Measurements from ENCODE around the gene FSTL5. TPM values are rescaled to one million over a fixed set of nuclear protein-coding genes. Genes with fewer than 3 reads are reported as not detected.

Gene FSTL5
- total RNA-seq, 1 experiment from 2014 or later, result 1.9 TPM

DNA sequence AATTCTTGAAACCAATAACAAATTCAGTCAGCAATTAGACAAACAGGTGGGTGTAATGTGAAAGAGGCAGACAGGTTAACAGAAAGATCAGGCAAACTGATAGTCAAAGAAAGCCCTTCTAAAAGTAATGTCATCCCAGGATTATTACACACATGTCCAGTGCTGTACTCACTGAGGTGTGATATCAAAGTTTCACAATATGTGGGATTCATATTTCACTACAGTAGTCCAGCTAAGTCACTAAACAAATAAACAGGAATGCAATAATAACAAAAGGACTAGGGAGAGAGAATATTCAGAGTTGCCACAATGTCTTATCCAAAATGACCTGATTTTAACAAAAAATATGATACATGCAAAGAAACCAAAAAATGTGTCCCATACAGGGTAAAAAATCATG, 787.5 kb downstream of the FSTL5 start:
- DNase-seq, result no peak
- Histone ChIP-seq H3K27me3 (replicated peaks; ENCODE audit: control insufficient read depth, insufficient read depth, low read length) (no peaks in the 10 kb centered on the region), H3K4me1 (no peaks in the 10 kb centered on the region), H3K4me3 (ENCODE audit: low read depth, low read length) (no peak overlapping the region), H3K9me3 (no peaks in the 10 kb centered on the region), H3K36me3 (ENCODE audit: control insufficient read depth, insufficient read depth, low read length) (no peaks in the 10 kb centered on the region)
- CTCF ChIA-PET, result no interaction called here
- Mint-ChIP-seq H3K27me3 (ENCODE audit: insufficient read depth, unreplicated experiment) (no peaks in the 10 kb centered on the region), H3K27ac (ENCODE audit: unreplicated experiment) (no peak overlapping the region), H3K36me3 (ENCODE audit: insufficient read depth, unreplicated experiment) (no peaks in the 10 kb centered on the region), H3K9me3 (ENCODE audit: unreplicated experiment) (peaks cover 12% of the 10 kb centered on the region), H3K4me3 (ENCODE audit: unreplicated experiment) (no peak overlapping the region), H3K4me1 (ENCODE audit: low read depth, unreplicated experiment) (no peaks in the 10 kb centered on the region)
- TF ChIP-seq, protein P1, sequence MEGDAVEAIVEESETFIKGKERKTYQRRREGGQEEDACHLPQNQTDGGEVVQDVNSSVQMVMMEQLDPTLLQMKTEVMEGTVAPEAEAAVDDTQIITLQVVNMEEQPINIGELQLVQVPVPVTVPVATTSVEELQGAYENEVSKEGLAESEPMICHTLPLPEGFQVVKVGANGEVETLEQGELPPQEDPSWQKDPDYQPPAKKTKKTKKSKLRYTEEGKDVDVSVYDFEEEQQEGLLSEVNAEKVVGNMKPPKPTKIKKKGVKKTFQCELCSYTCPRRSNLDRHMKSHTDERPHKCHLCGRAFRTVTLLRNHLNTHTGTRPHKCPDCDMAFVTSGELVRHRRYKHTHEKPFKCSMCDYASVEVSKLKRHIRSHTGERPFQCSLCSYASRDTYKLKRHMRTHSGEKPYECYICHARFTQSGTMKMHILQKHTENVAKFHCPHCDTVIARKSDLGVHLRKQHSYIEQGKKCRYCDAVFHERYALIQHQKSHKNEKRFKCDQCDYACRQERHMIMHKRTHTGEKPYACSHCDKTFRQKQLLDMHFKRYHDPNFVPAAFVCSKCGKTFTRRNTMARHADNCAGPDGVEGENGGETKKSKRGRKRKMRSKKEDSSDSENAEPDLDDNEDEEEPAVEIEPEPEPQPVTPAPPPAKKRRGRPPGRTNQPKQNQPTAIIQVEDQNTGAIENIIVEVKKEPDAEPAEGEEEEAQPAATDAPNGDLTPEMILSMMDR (IDR thresholded peaks at IDR 0.05; ENCODE audit: insufficient read depth in 1 of 2, low read depth in 1 of 2, low read length in 1 of 2, severe bottlenecking in 1 of 2, unreplicated experiment in 1 of 2), result no peak
- intact Hi-C loops (cut with micrococcal nuclease; ENCODE audit: unreplicated experiment), result no loop called here
- POLR2A ChIA-PET, result no interaction called here
- no TSS peak for BruUV-seq (replicated peaks)

DNA sequence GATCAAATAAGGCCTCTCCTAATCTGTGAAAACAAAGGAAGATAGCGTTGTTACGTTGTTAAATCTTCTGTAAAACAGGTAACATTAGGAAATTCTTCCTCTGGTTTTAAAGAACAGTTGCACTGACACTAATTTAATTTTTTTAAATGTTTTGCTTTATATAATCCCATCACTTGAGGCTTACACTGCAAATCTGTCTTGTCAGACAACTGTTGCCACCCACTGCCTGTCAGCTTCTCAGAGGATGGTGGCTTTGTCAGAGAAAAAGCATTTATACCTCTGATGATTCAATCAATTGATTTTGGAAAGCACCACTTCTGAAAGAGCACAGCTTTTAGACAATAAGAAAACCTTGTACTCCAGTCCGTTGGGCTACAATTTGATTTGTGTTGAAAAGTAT, 799.1 kb downstream of the FSTL5 start:
- no peaks in the 10 kb centered on the region for H3K27me3 ChIP-seq (replicated peaks; ENCODE audit: control insufficient read depth, insufficient read depth, low read length)
- Mint-ChIP-seq H3K27me3 (ENCODE audit: insufficient read depth, unreplicated experiment) (no peaks in the 10 kb centered on the region), H3K9me3 (ENCODE audit: unreplicated experiment) (no peaks in the 10 kb centered on the region), H3K4me3 (ENCODE audit: unreplicated experiment) (no peak overlapping the region), H3K36me3 (ENCODE audit: insufficient read depth, unreplicated experiment) (no peaks in the 10 kb centered on the region), H3K4me1 (ENCODE audit: low read depth, unreplicated experiment) (no peaks in the 10 kb centered on the region), H3K27ac (ENCODE audit: unreplicated experiment) (no peak overlapping the region)
- DNase-seq, result no peak
- H3K36me3 ChIP-seq (ENCODE audit: control insufficient read depth, insufficient read depth, low read length), result no peaks in the 10 kb centered on the region
- BruUV-seq (replicated peaks), result no TSS peak
- H3K4me1 ChIP-seq, result no peaks in the 10 kb centered on the region
- TF ChIP-seq, protein P1 (IDR thresholded peaks at IDR 0.05; ENCODE audit: insufficient read depth in 1 of 2, low read depth in 1 of 2, low read length in 1 of 2, severe bottlenecking in 1 of 2, unreplicated experiment in 1 of 2), result no peak
- ChIA-PET POLR2A (no interaction called here), CTCF (no interaction called here)
- no peaks in the 10 kb centered on the region for H3K9me3 ChIP-seq
- no peak overlapping the region for H3K4me3 ChIP-seq (ENCODE audit: low read depth, low read length)
- intact Hi-C loops (cut with micrococcal nuclease; ENCODE audit: unreplicated experiment), result loop anchor here (10.0 kb wide), 1 partner anchor 1230 kb away; no protein-coding TSS in a partner anchor

DNA sequence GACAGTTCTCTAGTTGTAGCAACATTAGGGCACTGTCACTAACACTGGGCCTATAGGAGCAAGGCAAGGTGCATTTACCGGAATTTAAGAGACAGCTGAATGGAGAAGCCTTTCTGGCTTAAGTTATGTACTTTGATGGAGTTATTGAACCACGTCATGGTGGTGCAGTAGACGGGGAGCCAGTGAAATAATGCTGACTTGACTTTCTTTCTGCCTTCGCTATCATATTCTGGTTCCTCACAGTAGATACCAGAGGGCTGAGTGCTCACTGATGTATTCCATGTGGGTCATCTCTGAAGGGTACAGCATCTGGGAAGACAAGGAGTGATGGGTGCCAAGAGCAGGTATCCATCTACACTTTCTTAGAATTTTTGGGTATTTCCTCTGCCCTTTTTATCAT, 802.8 kb downstream of the FSTL5 start:
- Mint-ChIP-seq H3K4me1 (ENCODE audit: low read depth, unreplicated experiment) (no peaks in the 10 kb centered on the region), H3K4me3 (ENCODE audit: unreplicated experiment) (no peak overlapping the region), H3K27me3 (ENCODE audit: insufficient read depth, unreplicated experiment) (no peaks in the 10 kb centered on the region), H3K9me3 (ENCODE audit: unreplicated experiment) (no peaks in the 10 kb centered on the region), H3K27ac (ENCODE audit: unreplicated experiment) (no peak overlapping the region), H3K36me3 (ENCODE audit: insufficient read depth, unreplicated experiment) (no peaks in the 10 kb centered on the region)
- intact Hi-C loops (cut with micrococcal nuclease; ENCODE audit: unreplicated experiment), result loop anchor here (10.0 kb wide), 1 partner anchor 1234 kb away; no protein-coding TSS in a partner anchor
- Histone ChIP-seq H3K9me3 (no peaks in the 10 kb centered on the region), H3K4me1 (peaks cover 11% of the 10 kb centered on the region), H3K4me3 (ENCODE audit: low read depth, low read length) (no peak overlapping the region), H3K27me3 (replicated peaks; ENCODE audit: control insufficient read depth, insufficient read depth, low read length) (no peaks in the 10 kb centered on the region), H3K36me3 (ENCODE audit: control insufficient read depth, insufficient read depth, low read length) (no peaks in the 10 kb centered on the region)
- DNase-seq, result no peak
- ChIA-PET POLR2A (no interaction called here), CTCF (no interaction called here)
- no TSS peak for BruUV-seq (replicated peaks)
- TF ChIP-seq, protein P1 (IDR thresholded peaks at IDR 0.05; ENCODE audit: insufficient read depth in 1 of 2, low read depth in 1 of 2, low read length in 1 of 2, severe bottlenecking in 1 of 2, unreplicated experiment in 1 of 2), result no peak
